HG02981 (cell line): ENCODE data around the gene MYO5A.
"Not testable (repeated sequence)": the region's sequence is repeated elsewhere in the genome, so short reads cannot be mapped to it uniquely, and the experiment has no call there.

Experiments
- ATAC-seq: cut with Tn5 transposase; IDR thresholded peaks from one replicate; pipeline ENCODE4 v1.9.1; 2021; ENCODE audit warnings: mild to moderate bottlenecking, moderate library complexity; ENCODE audit not compliant: unreplicated experiment

Gene MYO5A

GRCh38 chr15:52466134-52466701 is 62.5 kb downstream of the MYO5A start:
- peak; percentile 94 for ATAC-seq

GRCh38 chr15:52464478-52464877 is 64.2 kb downstream of the MYO5A start:
- peak; percentile 46 for ATAC-seq

GRCh38 chr15:52464040-52464439 is 64.6 kb downstream of the MYO5A start:
- ATAC-seq = no peak

- ATAC-seq = no peak
These were observed 65.0 kb downstream of the MYO5A start for GRCh38 chr15:52463638-52464037.

- no peak for ATAC-seq
These were observed 65.8 kb downstream of the MYO5A start for GRCh38 chr15:52462806-52463360.

- ATAC-seq = not testable (repeated sequence)
These were observed 69.0 kb downstream of the MYO5A start for GRCh38 chr15:52459701-52460100.

- not testable (repeated sequence) for ATAC-seq
These were observed 69.4 kb downstream of the MYO5A start for GRCh38 chr15:52459265-52459664.

- ATAC-seq = no peak
These were observed 80.4 kb downstream of the MYO5A start for GRCh38 chr15:52448011-52448890.

- no peak for ATAC-seq
These were observed 82.7 kb downstream of the MYO5A start for GRCh38 chr15:52445954-52446353.

- ATAC-seq = no peak
These were observed 83.1 kb downstream of the MYO5A start for GRCh38 chr15:52445553-52445952.

GRCh38 chr15:52443205-52443604 is 85.5 kb downstream of the MYO5A start:
- not testable (repeated sequence) for ATAC-seq

- no peak for ATAC-seq
These were observed 86.8 kb downstream of the MYO5A start for GRCh38 chr15:52441841-52442240.

GRCh38 chr15:52440946-52441345 is 87.7 kb downstream of the MYO5A start:
- ATAC-seq = no peak

- ATAC-seq = no peak
These were observed 88.3 kb downstream of the MYO5A start for GRCh38 chr15:52440414-52440813.

GRCh38 chr15:52439470-52439869 is 89.2 kb downstream of the MYO5A start:
- ATAC-seq = no peak

- ATAC-seq = not testable (repeated sequence)
These were observed 89.6 kb downstream of the MYO5A start for GRCh38 chr15:52439042-52439441.

- no peak for ATAC-seq
These were observed 90.6 kb downstream of the MYO5A start for GRCh38 chr15:52438047-52438446.

- no peak for ATAC-seq
These were observed 91.0 kb downstream of the MYO5A start for GRCh38 chr15:52437646-52438045.

- no peak for ATAC-seq
These were observed 91.7 kb downstream of the MYO5A start for GRCh38 chr15:52436981-52437380.

GRCh38 chr15:52434885-52435284 is 93.8 kb downstream of the MYO5A start:
- no peak for ATAC-seq

GRCh38 chr15:52428297-52428696 is 100.4 kb downstream of the MYO5A start:
- ATAC-seq = no peak

GRCh38 chr15:52427804-52428203 is 100.9 kb downstream of the MYO5A start:
- no peak for ATAC-seq
